Gastrocnemius medialis (tissue), 4 donors: ENCODE results near the gene KIAA1549.

Source experiments
- POLR2A ChIP-seq, 2 donors: fragments of 450-650 bp; IDR thresholded peaks; one replicate each; pipeline ENCODE4 v1.6.1; 2017; ENCODE audit warnings: antibody characterized with exemption in 2 of 2, mild to moderate bottlenecking in 2 of 2, moderate library complexity in 2 of 2
- TF ChIP-seq, protein P1 (sequence below), 5 experiments: fragments of 450-650 bp in 3 of 5; fragments of 200-600 bp in 2 of 5; sonication (generic) in 2 of 5; IDR thresholded peaks in 4 of 5; conservative IDR thresholded peaks in 1 of 5; 1 replicate in 4 of 5; 2 replicates in 1 of 5; pipeline ENCODE4 v1.5.1; 2016 to 2019; ENCODE audit warnings: antibody characterized with exemption in 5 of 5, mild to moderate bottlenecking in 3 of 5, moderate library complexity in 3 of 5

DNA sequence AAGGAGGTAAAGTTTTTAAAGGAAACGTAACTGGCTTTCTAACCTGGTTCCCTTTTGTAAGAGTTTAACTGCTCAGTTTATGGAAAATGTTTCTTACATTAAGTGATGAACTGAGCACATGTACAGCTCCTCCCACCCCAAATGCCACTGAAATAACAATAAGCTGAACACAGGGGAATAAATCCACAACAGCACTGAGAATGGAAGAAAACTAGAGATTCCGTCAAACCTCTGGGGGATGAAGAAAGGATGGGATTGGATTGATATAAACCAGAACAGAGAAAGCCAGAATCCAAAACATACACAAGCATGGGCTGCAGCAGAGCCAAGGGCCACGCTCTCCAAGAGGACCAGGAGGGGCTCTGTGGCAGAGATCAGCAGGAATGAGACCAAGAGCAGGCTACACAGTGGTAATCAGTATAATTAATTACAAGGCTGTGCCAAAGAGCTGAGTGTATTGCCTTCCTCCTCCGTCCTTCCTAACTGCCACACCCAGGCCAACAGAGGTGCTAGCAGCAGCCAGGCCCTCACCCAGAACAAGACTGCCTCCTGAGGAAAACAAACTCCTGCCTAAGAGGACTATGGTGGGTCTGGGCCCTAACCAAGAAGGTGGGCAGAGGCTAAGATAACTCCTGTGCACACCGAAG is 73.9 kb downstream of the KIAA1549 start:
- TF ChIP-seq, protein P1, sequence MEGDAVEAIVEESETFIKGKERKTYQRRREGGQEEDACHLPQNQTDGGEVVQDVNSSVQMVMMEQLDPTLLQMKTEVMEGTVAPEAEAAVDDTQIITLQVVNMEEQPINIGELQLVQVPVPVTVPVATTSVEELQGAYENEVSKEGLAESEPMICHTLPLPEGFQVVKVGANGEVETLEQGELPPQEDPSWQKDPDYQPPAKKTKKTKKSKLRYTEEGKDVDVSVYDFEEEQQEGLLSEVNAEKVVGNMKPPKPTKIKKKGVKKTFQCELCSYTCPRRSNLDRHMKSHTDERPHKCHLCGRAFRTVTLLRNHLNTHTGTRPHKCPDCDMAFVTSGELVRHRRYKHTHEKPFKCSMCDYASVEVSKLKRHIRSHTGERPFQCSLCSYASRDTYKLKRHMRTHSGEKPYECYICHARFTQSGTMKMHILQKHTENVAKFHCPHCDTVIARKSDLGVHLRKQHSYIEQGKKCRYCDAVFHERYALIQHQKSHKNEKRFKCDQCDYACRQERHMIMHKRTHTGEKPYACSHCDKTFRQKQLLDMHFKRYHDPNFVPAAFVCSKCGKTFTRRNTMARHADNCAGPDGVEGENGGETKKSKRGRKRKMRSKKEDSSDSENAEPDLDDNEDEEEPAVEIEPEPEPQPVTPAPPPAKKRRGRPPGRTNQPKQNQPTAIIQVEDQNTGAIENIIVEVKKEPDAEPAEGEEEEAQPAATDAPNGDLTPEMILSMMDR (IDR thresholded peaks at IDR 0.05 in 4 of 5, conservative IDR thresholded peaks at IDR 0.05 in 1 of 5): no peak
- no peak for TF ChIP-seq POLR2A (IDR thresholded peaks at IDR 0.05)
